Skeletal muscle tissue (tissue), 4 donors: Measurements from ENCODE around the gene KISS1R. TPM values are rescaled to one million over a fixed set of nuclear protein-coding genes. Genes with fewer than 3 reads are reported as not detected.

ENCODE experiments used
- H3K27ac ChIP-seq: one replicate; pipeline ENCODE4 v1.7.0; 2013; ENCODE audit warnings: mild to moderate bottlenecking, low read depth, low read length, inconsistent platforms
- H3K27me3 ChIP-seq, 3 donors: one replicate each; pipeline ENCODE4 v1.7.0; 2013; ENCODE audit warnings: low read length in 3 of 3; ENCODE audit not compliant: control insufficient read depth in 3 of 3, insufficient read depth in 3 of 3
- H3K36me3 ChIP-seq, 3 donors: one replicate each; pipeline ENCODE4 v1.7.0; 2013; ENCODE audit warnings: low read length in 3 of 3; ENCODE audit not compliant: control insufficient read depth in 3 of 3, insufficient read depth in 3 of 3
- H3K4me1 ChIP-seq, 3 donors: one replicate each; pipeline ENCODE4 v1.7.0; 2013; ENCODE audit warnings: low read length in 3 of 3, mild to moderate bottlenecking in 3 of 3; ENCODE audit not compliant: control insufficient read depth in 3 of 3, insufficient read depth in 3 of 3
- H3K4me3 ChIP-seq, 3 donors: one replicate each; pipeline ENCODE4 v1.7.0; 2013; ENCODE audit warnings: low read length in 3 of 3
- H3K9ac ChIP-seq, 3 donors: one replicate each; pipeline ENCODE4 v1.7.0; 2013; ENCODE audit warnings: low read length in 3 of 3, mild to moderate bottlenecking in 3 of 3, moderate library complexity in 2 of 3, low read depth in 1 of 3
- H3K9me3 ChIP-seq, 3 donors: one replicate each; pipeline ENCODE4 v1.7.0; 2013; ENCODE audit warnings: low read length in 3 of 3; ENCODE audit not compliant: control insufficient read depth in 3 of 3
- total RNA-seq: library from RNA; depleted of rRNA; stranded (reverse); fragments of >200 nt; gene quantifications from one replicate; pipeline ENCODE4 v1.2.3, GENCODE V29; 2014
- donor health status: Osteomylitis.

Gene KISS1R
- total RNA-seq, 1 donor from 2014 or later, result not detected

DNA sequence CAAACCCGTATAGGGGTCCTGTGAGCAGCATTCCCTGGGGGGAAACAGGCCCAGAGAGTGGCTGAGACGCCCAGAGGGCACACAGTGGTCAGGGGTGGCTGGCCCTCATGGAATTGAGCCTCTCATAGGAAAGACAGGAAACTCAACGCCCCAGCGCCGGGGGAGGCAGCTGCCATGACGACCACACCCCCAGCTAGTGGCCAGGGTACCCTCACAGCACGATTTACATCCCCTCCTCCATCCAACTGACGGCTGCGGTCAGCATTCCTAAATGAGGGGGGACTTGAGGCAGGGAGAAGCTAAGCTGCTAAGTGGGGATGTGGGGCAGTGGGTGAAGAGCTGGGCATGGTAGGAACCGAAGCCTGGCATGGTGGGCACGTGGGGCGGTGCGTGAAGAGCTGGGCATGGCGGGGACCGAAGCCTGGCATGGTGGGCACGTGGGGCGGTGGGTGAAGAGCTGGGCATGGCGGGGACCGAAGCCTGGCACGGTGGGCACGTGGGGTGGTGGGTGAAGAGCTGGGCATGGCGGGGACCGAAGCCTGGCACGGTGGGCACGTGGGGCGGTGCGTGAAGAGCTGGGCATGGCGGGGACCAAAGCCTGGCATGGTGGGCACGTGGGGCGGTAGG, 34.1 kb upstream of the KISS1R start:
- Histone ChIP-seq H3K4me1 (no peaks in the 10 kb centered on the region), H3K36me3 (peaks cover 49 to 54% (median 53%) of the 10 kb centered on the region in 3 donors), H3K27ac (no peak overlapping the region), H3K27me3 (no peaks in the 10 kb centered on the region), H3K9me3 (no peaks in the 10 kb centered on the region), H3K9ac (no peak overlapping the region), H3K4me3 (no peak overlapping the region)

DNA sequence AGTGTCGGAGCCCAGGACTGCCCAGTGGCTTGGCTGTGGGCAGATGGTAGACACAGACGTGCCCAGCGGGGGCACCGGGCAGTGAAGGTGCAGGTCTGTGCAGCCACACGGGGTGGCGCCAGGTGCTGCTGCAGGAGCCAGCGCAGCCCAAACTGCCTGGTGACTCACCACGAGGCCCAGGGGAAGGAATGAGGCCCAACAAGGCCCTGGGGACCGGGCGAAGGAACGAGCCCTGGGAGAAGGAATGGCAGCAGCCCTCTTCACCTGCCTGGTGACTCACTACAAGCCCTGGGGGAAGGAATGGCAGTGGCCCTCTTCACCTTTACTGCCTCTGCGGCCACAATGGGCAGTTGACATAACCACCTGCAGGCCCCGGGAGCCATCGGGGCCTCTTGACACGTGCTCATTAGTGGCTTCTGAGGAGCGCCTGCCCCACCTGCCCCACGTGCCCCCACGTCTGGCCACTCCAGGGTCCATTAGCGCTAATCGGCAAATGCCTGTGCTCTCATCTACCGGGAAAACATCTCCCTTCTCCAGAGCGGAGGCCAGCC, 33.4 kb upstream of the KISS1R start:
- H3K9ac ChIP-seq, result no peak overlapping the region
- H3K27me3 ChIP-seq, result no peaks in the 10 kb centered on the region
- no peaks in the 10 kb centered on the region for H3K9me3 ChIP-seq
- H3K4me1 ChIP-seq, result no peaks in the 10 kb centered on the region
- H3K36me3 ChIP-seq, result peaks cover 49 to 57% (median 56%) of the 10 kb centered on the region in 3 donors
- no peak overlapping the region for H3K4me3 ChIP-seq
- H3K27ac ChIP-seq, result no peak overlapping the region

DNA sequence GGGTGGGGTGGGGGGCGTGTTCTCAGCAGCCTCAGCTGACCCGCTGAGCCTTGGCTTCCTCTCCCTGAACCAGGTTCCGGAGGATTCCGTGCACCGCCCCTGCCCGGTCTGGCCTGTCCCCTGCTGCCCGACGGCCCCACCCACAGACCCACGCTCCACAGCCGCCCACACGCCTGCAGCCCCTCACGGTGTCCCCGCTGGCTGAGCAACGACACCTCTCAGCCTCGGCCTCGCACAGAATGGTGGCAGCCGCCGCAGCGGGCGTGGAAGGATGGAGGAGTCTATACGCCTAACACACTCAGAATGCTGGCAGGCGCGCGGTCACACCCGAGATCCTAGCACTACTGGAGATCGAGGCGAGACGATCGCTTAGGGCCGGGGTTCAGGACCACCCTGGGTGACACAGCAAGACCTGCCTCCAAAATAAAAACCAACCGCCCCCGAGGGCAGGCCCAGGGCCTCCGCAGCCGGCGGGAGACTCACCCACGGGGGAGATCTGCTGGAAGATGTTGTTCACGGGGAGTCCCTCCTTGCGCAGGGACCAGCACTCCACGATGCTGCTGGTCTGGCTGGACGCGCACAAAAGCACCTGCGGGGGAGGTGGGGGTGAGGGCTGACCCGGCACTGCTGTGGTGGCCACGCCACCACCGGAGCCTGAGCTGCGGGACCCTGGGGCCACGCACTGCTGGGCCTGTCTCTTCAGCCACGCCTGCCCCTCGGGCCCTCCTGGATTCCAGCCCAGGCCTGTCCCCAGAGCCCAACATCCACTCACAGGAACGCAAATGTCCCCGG, 32.5 kb upstream of the KISS1R start:
- Histone ChIP-seq H3K9me3 (no peaks in the 10 kb centered on the region), H3K27ac (no peak overlapping the region), H3K4me3 (no peak overlapping the region), H3K4me1 (no peaks in the 10 kb centered on the region), H3K27me3 (no peaks in the 10 kb centered on the region), H3K9ac (no peak overlapping the region), H3K36me3 (peaks cover 54 to 62% (median 61%) of the 10 kb centered on the region in 3 donors)

DNA sequence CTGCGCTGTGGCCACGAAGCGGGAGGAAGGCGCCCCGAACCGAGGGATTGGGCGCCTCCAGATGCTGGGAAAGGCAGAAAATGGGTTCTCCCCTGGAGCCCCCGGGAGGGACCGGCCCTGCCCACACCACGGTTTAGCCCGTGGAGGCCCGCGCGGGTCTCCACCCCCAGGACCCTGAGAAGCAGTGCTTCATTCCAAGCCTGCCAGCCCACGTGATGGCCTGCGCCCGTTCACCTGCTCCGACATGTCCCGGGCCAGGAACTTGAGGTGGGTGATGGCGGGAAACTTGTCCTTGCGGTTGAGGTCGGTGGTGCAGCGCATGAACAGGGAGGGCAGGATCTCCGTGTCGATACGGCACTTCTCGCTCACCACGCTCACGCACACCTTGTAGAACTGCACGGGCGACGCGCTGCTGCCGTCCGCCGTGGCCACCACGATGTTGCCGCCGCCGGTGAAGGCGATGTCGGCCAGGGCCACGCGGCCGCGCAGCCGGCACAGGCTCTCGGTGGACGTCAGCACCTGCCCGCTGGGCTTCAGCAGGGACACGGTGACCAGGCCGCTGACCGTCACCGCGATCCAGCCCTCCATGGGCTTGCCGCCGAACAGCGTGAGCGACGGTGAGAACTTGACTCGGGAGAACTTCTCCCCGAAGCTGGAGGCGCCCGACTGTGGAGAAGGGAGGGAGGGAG, 31.5 kb upstream of the KISS1R start:
- H3K36me3 ChIP-seq, result peaks cover 61 to 73% (median 69%) of the 10 kb centered on the region in 3 donors
- H3K9me3 ChIP-seq, result no peaks in the 10 kb centered on the region
- no peaks in the 10 kb centered on the region for H3K27me3 ChIP-seq
- H3K4me3 ChIP-seq, result no peak overlapping the region
- H3K27ac ChIP-seq, result no peak overlapping the region
- H3K9ac ChIP-seq, result no peak overlapping the region
- H3K4me1 ChIP-seq, result peaks cover 0 to 1% (median 0%) of the 10 kb centered on the region in 3 donors

DNA sequence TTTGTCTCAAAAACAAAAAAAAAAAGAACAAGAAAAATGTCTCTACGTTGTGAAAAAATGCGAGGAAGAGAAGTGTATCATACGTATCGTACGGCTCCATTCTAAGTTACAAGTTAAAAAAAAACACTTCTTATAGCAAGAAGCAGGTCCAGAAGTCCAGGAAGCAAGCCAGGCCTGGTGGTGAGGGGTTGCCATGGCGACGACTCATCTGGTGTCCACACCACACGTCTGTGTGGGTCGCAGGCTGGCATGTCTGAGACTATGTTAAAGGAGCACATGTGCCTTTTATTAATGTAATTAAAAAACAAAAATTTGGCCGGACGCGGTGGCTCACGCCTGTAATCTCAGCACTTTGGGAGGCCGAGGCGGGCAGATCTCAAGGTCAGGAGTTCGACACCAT, 30.1 kb upstream of the KISS1R start:
- Histone ChIP-seq H3K36me3 (peaks cover 51 to 65% (median 58%) of the 10 kb centered on the region in 3 donors), H3K4me3 (no peak overlapping the region), H3K4me1 (peaks cover 3 to 14% (median 3%) of the 10 kb centered on the region in 3 donors), H3K27me3 (no peaks in the 10 kb centered on the region), H3K9me3 (no peaks in the 10 kb centered on the region), H3K9ac (no peak overlapping the region), H3K27ac (no peak overlapping the region)

DNA sequence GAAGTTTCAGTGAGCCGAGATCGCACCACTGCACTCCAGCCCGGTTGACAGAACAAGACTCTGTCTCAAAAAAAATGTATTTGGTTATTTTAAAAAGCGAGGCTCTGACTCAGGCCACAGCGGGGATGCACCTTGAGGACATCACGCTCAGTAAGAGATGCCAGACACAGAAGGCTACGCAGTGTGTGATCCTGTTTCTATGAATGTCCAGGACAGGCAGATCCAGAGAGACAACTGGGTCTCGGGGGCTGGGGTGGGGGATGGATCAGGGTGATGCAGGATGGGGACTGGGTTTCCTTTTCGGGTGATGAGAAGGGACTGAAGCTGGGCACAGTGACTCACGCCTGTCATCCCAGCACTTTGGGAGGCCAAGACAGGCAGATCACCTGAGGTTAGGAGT, 29.5 kb upstream of the KISS1R start:
- H3K9me3 ChIP-seq, result no peaks in the 10 kb centered on the region
- H3K9ac ChIP-seq, result no peak overlapping the region
- H3K4me3 ChIP-seq, result no peak overlapping the region
- H3K27me3 ChIP-seq, result no peaks in the 10 kb centered on the region
- H3K27ac ChIP-seq, result no peak overlapping the region
- peaks cover 46 to 60% (median 54%) of the 10 kb centered on the region in 3 donors for H3K36me3 ChIP-seq
- peaks cover 5 to 16% (median 6%) of the 10 kb centered on the region in 3 donors for H3K4me1 ChIP-seq

DNA sequence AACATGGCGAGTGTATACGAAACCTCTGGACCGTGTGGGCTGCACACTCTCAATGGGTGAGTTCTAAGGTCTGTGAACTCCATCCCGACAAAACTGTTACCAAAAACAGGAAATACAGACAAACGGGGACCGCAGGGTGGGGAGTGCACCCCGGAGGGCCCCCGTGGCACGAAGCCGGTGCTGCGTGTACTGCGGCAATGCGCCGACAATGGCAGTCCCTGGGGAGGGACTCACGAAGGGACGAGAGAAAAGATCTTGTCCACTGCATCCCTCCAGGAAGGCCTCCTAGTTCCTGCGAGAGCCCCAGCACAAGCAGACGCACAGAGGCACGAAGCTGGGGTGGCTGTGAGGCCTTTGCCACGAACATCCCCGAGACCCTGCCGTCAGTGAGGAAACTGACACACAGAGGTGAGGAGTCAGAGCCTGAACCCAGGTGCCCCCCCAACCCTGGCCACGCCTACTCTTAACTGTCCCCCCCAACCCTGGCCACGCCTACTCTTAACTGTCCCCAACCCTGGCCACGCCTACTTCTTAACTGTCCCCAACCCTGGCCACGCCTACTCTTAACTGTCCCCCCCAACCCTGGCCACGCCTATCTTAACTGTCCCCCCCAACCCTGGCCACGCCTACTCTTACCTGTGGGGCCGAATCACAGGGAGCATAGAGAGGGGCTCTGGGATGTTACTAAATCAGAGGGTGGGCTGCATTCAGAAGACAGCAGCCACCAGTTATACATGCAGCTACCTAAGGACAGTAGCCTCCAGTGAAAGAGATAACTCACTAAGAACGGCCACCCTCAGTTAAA, 28.4 kb upstream of the KISS1R start:
- Histone ChIP-seq H3K9me3 (no peaks in the 10 kb centered on the region), H3K36me3 (peaks cover 38 to 50% (median 42%) of the 10 kb centered on the region in 3 donors), H3K4me1 (peaks cover 5 to 16% (median 6%) of the 10 kb centered on the region in 3 donors), H3K27ac (no peak overlapping the region), H3K27me3 (no peaks in the 10 kb centered on the region), H3K9ac (no peak overlapping the region), H3K4me3 (no peak overlapping the region)

DNA sequence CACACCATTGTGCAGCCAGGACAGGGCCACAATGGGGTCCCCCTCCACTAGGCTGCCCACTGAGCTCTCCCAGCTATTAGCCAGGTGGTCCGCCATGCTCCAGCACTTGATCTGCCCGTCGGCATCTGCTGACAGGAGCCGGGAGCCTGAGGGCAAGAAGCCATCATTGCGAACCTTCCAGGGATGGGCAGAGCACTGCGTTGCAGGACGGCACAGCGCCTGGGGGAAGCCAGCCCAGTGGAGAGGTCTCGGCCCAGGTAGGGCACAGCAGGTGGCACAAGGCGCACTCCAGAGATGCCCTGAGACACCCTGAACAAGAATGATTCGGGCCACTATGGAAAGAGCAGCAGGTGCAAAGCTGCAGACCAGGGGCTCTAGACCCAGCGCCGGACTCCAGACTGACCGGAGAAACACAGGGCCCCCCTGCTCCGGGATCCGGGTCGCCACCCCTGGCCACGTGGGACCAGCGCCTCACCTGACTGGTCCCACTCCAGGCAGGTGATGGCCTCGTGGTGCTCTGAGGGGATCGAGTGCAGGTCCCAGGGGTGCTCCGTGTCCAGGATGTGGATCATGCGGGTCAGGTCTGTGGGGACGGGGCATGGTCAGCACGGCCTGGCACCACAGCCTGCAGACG, 27.4 kb upstream of the KISS1R start:
- H3K36me3 ChIP-seq, result peaks cover 38 to 42% (median 40%) of the 10 kb centered on the region in 3 donors
- H3K4me3 ChIP-seq, result no peak overlapping the region
- peaks cover 5 to 16% (median 6%) of the 10 kb centered on the region in 3 donors for H3K4me1 ChIP-seq
- H3K27me3 ChIP-seq, result no peaks in the 10 kb centered on the region
- H3K9ac ChIP-seq, result no peak overlapping the region
- no peak overlapping the region for H3K27ac ChIP-seq
- H3K9me3 ChIP-seq, result no peaks in the 10 kb centered on the region

DNA sequence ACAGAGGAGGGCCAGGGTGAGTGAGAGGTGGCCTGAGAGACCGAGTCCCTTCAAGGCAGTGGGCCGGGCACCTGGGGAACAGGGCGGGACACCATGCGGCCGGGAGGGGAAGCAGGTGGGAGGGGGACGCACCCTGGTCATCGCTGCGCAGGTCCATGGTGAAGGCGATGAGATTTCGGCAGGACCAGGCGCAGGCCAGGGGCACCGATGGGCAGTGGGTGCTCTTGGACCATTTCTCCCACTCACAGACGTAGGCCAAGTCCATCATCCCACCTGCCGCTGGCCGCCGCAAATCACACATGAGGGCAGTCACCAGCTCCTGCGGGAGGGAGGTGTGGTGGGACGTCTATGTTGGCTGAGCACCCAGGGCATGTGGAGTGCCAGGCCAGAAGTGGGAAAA, 26.3 kb upstream of the KISS1R start:
- H3K27me3 ChIP-seq, result no peaks in the 10 kb centered on the region
- no peak overlapping the region for H3K4me3 ChIP-seq
- peaks cover 28 to 35% (median 31%) of the 10 kb centered on the region in 3 donors for H3K36me3 ChIP-seq
- H3K27ac ChIP-seq, result no peak overlapping the region
- no peaks in the 10 kb centered on the region for H3K9me3 ChIP-seq
- H3K9ac ChIP-seq, result peak overlapping the region in 1 of 3 donors; percentile 14
- peaks cover 5 to 16% (median 6%) of the 10 kb centered on the region in 3 donors for H3K4me1 ChIP-seq
